ENCODE measurements around the gene C1QTNF12. TPM values are rescaled to one million over a fixed set of nuclear protein-coding genes. Genes with fewer than 3 reads are reported as not detected.

Gene C1QTNF12
- total RNA-seq, 2 donors from 2014 or later: not detected

Small RNA genes lying within 50 kb of the gene (microRNA-seq; reads per million reads assigned to microRNA genes)
- gene MIR6726 (ENCODE audit: borderline number of aligned reads in 2 of 2, borderline replicate concordance in 1 of 2): 0.71 to 2.8 reads per million in 2 donors

Other genes with a start within 250 kb of the C1QTNF12 start
- gene HES4, start 246.6 kb downstream of the C1QTNF12 start, total RNA-seq: 10 to 100 TPM; 31.8 to 68.4 TPM
- gene ISG15, start 233.2 kb downstream of the C1QTNF12 start, total RNA-seq: 10 to 100 TPM; 26.8 to 32.2 TPM
- 10 to 100 TPM; 22.5 to 27.9 TPM for gene AGRN, start 226.6 kb downstream of the C1QTNF12 start, total RNA-seq
- not detected for gene RNF223, start 172.4 kb downstream of the C1QTNF12 start, total RNA-seq
- 1 to 10 TPM; 4.4 to 4.6 TPM for gene C1orf159, start 130.6 kb downstream of the C1QTNF12 start, total RNA-seq
- gene TTLL10, start 72.8 kb downstream of the C1QTNF12 start, total RNA-seq: not detected
- under 1 TPM in 1 of 2 donors, not detected in 1; 0.55 TPM for gene TNFRSF18, start 40.1 kb downstream of the C1QTNF12 start, total RNA-seq
- gene TNFRSF4, start 32.6 kb downstream of the C1QTNF12 start, total RNA-seq: under 1 TPM; 0.59 to 0.79 TPM
- 100 to 1,000 TPM; 120 to 128 TPM for gene SDF4, start 14.7 kb downstream of the C1QTNF12 start, total RNA-seq
- 10 to 100 TPM; 16.1 to 19.7 TPM for gene B3GALT6, start 14.5 kb downstream of the C1QTNF12 start, total RNA-seq
- 10 to 100 TPM; 27.5 to 33.5 TPM for gene UBE2J2, start 27.1 kb upstream of the C1QTNF12 start, total RNA-seq
- under 1 TPM; 0.59 to 0.79 TPM for gene SCNN1D, start 33.7 kb upstream of the C1QTNF12 start, total RNA-seq
- gene ACAP3, start 61.2 kb upstream of the C1QTNF12 start, total RNA-seq: 10 to 100 TPM; 19.5 to 20.4 TPM
- gene PUSL1, start 61.9 kb upstream of the C1QTNF12 start, total RNA-seq: 10 to 100 TPM; 14.5 to 24.8 TPM
- gene INTS11, start 77.9 kb upstream of the C1QTNF12 start, total RNA-seq: 10 to 100 TPM; 59.6 to 65.2 TPM
- gene CPTP, start 78.1 kb upstream of the C1QTNF12 start, total RNA-seq: 10 to 100 TPM; 35.6 to 64.1 TPM
- under 1 TPM; 0.30 to 0.35 TPM for gene TAS1R3, start 84.6 kb upstream of the C1QTNF12 start, total RNA-seq
- gene DVL1, start 102.7 kb upstream of the C1QTNF12 start, total RNA-seq: 10 to 100 TPM; 75.0 to 80.2 TPM
- gene MXRA8, start 111.8 kb upstream of the C1QTNF12 start, total RNA-seq: 10 to 100 TPM; 53.4 to 58.6 TPM
- 100 to 1,000 TPM; 155 to 159 TPM for gene AURKAIP1, start 128.5 kb upstream of the C1QTNF12 start, total RNA-seq
- 10 to 100 TPM; 41.6 to 44.2 TPM for gene CCNL2, start 152.6 kb upstream of the C1QTNF12 start, total RNA-seq
- gene MRPL20, start 160.6 kb upstream of the C1QTNF12 start, total RNA-seq: 100 to 1,000 TPM; 160 to 218 TPM
- 1 to 10 TPM; 2.2 to 2.4 TPM for gene ANKRD65, start 174.6 kb upstream of the C1QTNF12 start, total RNA-seq
- gene VWA1, start 189.0 kb upstream of the C1QTNF12 start, total RNA-seq: 10 to 100 TPM; 13.0 to 15.2 TPM
- 1 to 10 TPM; 1.4 to 2.8 TPM for gene ATAD3C, start 203.0 kb upstream of the C1QTNF12 start, total RNA-seq
- 1 to 10 TPM; 2.7 to 5.7 TPM for gene ATAD3B, start 225.0 kb upstream of the C1QTNF12 start, total RNA-seq